Mucosa of stomach (tissue), 1 donor: ENCODE results near the gene ETHE1.
A peak's percentile ranks its signal among the peaks of the same experiment; 100 is the strongest.
"Not testable (repeated sequence)": the region's sequence is repeated elsewhere in the genome, so short reads cannot be mapped to it uniquely, and the experiment has no call there.

ENCODE experiments used
- H3K27me3 ChIP-seq: one replicate; pipeline ENCODE4 v1.7.0; 2013; ENCODE audit warnings: mild to moderate bottlenecking, low read length; ENCODE audit not compliant: control insufficient read depth, insufficient read depth
- H3K36me3 ChIP-seq: one replicate; pipeline ENCODE4 v1.7.0; 2013; ENCODE audit warnings: low read length; ENCODE audit not compliant: control insufficient read depth, insufficient read depth
- H3K4me1 ChIP-seq: one replicate; pipeline ENCODE4 v1.7.0; 2013; ENCODE audit warnings: mild to moderate bottlenecking, low read length; ENCODE audit not compliant: control insufficient read depth, insufficient read depth
- H3K4me3 ChIP-seq: one replicate; pipeline ENCODE4 v1.7.0; 2013; ENCODE audit warnings: low read length
- H3K9ac ChIP-seq: one replicate; pipeline ENCODE4 v1.7.0; 2013; ENCODE audit warnings: mild to moderate bottlenecking, low read length, moderate library complexity
- H3K9me3 ChIP-seq: one replicate; pipeline ENCODE4 v1.7.0; 2013; ENCODE audit warnings: mild to moderate bottlenecking, low read length, moderate library complexity; ENCODE audit not compliant: control insufficient read depth
- donor health status: Pancreatic carcinoma.

Gene ETHE1

DNA sequence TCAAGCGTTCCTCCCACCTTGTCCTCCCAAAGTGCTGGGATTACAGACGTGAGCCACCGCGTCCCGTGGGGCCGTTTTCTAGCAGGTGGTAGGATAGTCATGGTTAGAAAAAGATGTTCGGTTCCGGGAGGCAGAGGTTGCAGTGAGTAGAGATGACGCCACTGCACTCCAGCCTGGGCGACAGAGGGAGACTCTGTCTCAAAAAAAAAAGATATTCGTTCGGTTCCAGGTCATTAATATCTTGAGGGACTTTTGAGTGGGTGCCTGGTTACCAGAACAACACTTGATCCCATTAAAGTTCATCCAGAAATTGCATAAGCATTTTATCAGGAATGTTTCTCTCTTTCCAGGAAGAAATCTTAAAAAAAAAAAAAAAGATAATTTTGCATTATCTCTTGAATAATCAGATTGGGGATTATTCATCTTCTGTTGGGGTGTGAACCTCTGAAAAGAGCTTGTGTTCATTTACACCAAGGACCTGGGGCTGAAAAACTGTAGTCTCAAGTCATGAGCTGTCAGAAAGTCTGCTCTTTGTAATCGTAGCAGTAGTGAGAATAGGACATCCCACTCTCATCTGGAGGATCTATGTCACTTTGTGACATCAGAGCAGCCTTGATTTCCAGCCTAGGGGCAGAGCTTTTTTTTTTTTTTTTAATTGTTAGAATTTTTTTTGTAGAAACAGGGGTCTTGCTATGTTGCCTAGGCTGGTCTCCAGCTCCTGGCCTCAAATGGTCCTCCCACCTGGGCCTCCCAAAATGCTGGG, 1.0 kb upstream of the ETHE1 start:
- Histone ChIP-seq H3K4me1 (peaks cover 28% of the 10 kb centered on the region), H3K36me3 (peaks cover 1% of the 10 kb centered on the region), H3K4me3 (no peak overlapping the region), H3K27me3 (no peaks in the 10 kb centered on the region), H3K9me3 (no peaks in the 10 kb centered on the region), H3K9ac (peak overlapping the region; percentile 84)

DNA sequence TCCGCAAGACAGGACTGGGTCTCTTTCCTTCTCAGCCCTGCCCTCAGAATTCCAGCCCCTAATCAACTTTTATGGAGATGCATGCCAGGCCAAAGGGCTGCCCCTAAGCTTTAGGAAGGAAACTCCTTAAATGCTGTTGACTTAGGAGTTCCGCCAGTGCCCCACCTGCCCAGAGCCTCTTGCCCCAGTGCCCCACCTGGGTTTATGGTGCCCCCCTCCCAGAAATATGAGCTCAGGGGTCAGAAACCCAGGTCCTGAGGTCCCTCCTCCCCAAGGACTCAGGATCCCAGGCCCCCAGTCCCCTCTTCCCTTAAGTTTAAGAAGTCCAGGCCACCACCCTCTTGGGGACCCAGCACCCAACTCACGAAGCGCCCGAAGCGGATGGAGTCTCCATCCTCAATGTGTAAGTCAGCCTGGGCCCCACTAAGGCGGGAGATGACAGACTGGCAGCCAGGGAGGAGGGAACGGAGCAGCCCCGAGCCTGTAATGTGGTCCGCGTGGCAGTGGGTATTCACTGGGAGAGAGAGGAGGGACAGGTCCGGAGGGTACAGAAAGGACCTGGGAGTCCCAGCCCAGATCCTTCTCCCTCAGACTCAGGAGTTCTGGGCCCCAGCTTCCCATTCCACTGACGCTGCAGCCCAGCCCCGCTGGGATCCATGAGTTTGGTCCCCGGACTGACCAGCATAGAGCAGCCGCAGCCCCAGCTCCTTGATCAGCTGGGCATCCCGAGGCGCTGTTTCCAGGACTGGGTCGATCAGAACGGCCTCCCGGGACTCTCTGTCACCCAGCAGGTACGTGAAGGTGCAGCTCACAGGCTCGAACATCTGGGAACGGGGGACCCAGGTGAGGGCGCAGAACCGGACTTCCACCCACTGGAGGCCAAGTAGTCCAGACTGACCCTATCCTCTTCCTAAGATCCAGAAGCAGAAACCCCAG, 897 bp downstream of the ETHE1 start:
- H3K4me3 ChIP-seq, result peak overlapping the region; percentile 82
- peaks cover 18% of the 10 kb centered on the region for H3K4me1 ChIP-seq
- H3K9me3 ChIP-seq, result no peaks in the 10 kb centered on the region
- H3K36me3 ChIP-seq, result peaks cover 4% of the 10 kb centered on the region
- H3K9ac ChIP-seq, result peak overlapping the region; percentile 84
- H3K27me3 ChIP-seq, result no peaks in the 10 kb centered on the region

DNA sequence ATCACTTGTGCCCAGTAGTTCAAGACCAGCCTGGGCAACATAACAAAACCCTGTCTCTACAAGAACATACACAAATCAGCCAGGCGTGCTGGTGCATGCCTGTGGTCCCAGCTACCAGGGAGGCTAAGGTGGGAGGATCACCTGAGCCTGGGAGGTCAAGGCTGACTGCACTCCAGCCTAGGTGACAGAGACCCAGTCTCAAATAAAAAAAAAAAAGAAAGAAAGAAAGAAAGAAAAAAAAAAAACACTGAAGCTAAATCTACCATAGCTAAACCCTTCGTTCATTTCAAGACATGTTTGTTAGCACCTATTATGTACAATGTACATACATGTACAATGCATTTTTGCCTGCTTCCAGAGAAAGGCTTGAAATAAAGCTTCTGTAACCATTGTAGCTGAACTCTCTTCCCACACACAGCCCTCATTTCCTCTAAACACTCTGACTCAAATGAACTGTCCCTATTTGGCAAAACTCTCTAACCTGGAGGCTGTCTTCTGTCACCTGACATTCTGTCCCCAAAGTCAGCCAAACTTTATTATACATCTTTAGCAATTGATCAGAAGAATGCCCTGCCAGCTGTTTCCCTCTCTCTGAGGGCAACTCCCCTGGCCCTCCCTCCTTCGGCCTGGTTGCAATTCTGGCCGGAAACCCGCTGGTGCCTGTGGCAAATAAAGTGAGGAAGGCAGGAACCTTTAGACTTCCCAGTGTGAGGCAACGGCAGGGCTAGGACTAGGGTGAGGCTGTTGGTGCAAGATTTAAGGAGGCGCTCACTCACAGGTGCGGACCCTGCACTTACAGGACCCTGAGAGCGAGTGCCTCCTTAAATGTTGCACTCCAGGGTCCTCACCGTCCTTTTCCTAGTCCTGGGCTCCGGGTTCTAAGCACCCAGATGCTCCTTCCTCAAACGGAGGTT, 1.8 kb downstream of the ETHE1 start:
- peaks cover 18% of the 10 kb centered on the region for H3K4me1 ChIP-seq
- H3K9me3 ChIP-seq, result no peaks in the 10 kb centered on the region
- peak overlapping the region; percentile 84 for H3K9ac ChIP-seq
- H3K36me3 ChIP-seq, result peaks cover 4% of the 10 kb centered on the region
- no peaks in the 10 kb centered on the region for H3K27me3 ChIP-seq
- peak overlapping the region; percentile 82 for H3K4me3 ChIP-seq

DNA sequence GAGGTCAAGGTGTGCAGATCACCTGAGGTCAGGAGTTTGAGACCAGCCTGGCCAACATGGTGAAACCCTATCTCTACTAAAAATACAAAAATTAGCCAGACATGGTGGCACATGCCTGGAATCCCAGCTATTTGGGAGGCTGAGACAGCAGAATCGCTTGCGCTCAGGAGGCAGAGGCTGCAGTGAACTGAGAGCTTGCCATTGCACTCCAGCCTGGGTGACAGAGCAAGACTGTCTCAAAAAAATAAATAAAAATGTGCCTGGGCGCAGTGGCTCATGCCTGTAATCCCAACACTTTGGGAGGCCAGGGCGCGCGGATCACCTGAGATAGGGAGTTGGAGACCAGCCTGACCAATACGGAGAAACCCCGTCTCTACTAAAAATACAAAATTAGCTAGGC, 3.3 kb downstream of the ETHE1 start:
- not testable (repeated sequence) for H3K9me3 ChIP-seq

DNA sequence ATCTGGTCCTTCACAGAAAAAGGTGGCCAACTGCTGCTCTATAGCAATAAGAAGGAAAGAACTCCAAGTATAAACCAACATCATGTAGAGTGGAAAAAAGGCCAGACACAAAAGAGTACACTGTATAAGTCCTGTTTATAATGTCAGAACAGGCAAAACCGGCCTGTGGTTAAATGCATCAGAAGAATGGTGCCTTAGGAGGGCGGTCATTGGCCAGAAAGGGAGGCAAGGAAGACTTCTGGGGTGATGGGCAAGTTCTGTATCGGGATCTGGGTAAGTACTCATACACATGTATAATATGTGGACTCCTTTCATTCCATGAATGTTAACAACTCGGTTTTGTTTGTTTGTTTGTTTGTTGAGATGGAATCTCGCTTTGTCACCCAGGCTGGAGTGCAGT, 4.1 kb downstream of the ETHE1 start:
- peaks cover 23% of the 10 kb centered on the region for H3K4me1 ChIP-seq

More for the DNA sequence above, 3.3 kb downstream of the ETHE1 start:
- H3K4me3 ChIP-seq, H3K9ac ChIP-seq, H3K27me3 ChIP-seq, H3K36me3 ChIP-seq: not testable (repeated sequence)
- peaks cover 23% of the 10 kb centered on the region for H3K4me1 ChIP-seq

DNA sequence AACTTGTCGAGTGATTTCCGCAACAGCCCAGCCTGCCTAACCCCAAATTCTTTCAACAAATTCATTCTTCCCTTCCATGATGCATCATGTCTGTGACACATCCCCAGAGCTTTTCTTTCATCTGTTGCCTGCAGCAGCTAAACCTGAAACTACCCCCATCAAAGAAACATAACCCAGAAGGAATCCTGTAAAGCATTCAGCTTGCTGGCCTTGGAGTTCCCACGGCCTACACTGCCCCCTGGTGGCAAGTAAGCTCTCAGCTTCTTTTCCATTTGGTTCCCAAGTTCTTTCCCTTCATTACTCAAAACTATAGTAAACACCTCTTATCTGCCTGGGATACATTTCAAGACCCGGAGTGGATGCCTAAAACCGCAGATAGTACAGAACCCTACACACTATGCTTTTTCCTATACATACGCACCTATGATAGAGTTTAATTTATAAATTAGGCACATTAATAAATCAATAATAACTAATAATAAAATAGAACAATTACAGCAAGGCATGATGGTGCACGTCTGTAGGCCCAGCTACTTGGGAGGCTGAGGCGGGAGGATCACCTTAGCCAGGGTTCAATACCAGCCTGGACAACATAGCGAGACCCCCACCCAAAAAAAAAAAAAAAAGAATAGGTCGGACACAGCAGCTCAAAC, 7.4 kb downstream of the ETHE1 start:
- H3K27me3 ChIP-seq, result no peaks in the 10 kb centered on the region
- no peak overlapping the region for H3K4me3 ChIP-seq
- peaks cover 4% of the 10 kb centered on the region for H3K36me3 ChIP-seq
- no peak overlapping the region for H3K9ac ChIP-seq
- H3K4me1 ChIP-seq, result peaks cover 7% of the 10 kb centered on the region
- no peaks in the 10 kb centered on the region for H3K9me3 ChIP-seq

More for the DNA sequence above, 4.1 kb downstream of the ETHE1 start:
- no peak overlapping the region for H3K9ac ChIP-seq
- H3K9me3 ChIP-seq, result no peaks in the 10 kb centered on the region
- no peak overlapping the region for H3K4me3 ChIP-seq
- H3K27me3 ChIP-seq, result no peaks in the 10 kb centered on the region
- H3K36me3 ChIP-seq, result peaks cover 4% of the 10 kb centered on the region

DNA sequence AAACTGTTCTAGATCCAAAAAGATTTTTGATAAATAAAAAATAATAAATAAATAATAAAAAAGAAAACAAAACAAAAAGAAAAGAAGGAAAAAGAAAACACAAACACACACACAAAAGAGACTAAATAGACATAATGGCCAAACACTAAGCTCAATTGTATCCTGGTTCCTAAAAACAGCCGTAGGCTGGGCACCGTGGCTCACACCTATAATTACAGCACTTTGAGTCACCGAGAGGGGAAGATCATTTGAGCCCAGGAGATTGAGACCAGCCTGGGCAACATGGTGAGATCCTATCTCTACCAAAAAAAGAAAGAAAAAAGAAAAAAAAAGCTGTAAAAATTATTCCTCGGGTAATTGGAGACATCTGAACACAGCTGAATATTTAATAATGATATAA, 8.9 kb downstream of the ETHE1 start:
- peaks cover 5% of the 10 kb centered on the region for H3K4me1 ChIP-seq
- H3K36me3 ChIP-seq, result peaks cover 3% of the 10 kb centered on the region
- no peaks in the 10 kb centered on the region for H3K9me3 ChIP-seq
- no peak overlapping the region for H3K9ac ChIP-seq
- H3K27me3 ChIP-seq, result no peaks in the 10 kb centered on the region
- H3K4me3 ChIP-seq, result no peak overlapping the region

DNA sequence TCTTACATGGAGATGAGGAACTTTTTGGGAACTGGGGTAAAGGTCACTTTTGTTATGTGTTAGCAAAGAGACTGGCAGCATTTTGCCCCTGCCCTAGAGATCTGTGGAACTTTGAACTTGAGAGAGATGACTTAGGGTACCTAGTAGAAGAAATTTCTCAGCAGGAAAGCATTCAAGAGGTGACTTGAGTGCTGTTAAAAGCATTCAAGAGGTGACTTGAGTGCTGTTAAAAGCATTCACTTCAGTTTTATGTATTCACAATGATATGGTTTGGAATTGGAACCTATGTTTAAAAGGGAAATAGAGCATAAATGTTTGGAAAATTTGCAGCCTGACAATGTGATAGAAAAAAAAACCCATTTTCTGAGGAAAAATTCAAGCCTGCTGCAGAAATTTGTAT, 14.6 kb downstream of the ETHE1 start:
- not testable (repeated sequence) for H3K9me3 ChIP-seq, H3K27me3 ChIP-seq, H3K4me3 ChIP-seq, H3K4me1 ChIP-seq, H3K9ac ChIP-seq, H3K36me3 ChIP-seq

DNA sequence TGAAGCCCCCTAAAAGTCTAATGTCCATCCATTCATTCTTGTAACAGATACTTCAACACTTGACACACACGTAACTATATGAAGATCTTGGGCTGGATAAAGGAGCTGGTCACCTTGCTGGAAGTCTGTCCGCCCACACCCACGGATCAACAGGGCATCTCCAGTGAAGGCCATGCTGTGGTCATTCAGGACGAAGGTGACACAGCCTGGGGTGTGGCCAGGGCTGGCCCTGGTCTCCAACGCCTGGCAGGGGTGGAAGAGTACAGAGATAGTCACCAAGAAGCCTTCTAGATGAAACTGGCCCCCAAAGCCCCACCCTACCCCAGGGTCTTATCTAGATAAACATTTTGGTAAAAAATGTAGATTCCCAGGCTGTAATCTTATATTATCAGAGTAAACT, 15.7 kb downstream of the ETHE1 start:
- Histone ChIP-seq H3K4me3 (no peak overlapping the region), H3K36me3 (peaks cover 4% of the 10 kb centered on the region), H3K9me3 (no peaks in the 10 kb centered on the region), H3K4me1 (no peaks in the 10 kb centered on the region), H3K27me3 (no peaks in the 10 kb centered on the region), H3K9ac (no peak overlapping the region)

DNA sequence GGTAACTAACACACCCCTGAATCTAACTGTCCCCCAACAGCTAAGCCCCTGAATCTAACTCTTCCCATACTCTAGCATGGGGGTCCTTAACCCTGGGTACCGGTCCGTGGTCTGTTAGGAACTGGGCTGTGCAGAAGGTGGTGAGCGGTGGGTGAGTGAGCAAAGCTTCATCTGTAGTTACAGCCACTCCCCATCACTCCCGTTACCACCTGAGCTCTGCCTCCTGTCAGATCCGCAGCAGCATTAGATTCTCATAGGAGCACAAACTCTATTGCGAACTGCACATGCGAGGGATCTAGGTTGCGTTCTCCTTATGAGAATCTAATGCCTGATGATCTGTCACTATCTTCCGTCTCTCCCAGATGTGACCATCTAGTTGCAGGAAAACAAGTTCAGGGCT, 16.3 kb downstream of the ETHE1 start:
- peaks cover 4% of the 10 kb centered on the region for H3K36me3 ChIP-seq
- no peaks in the 10 kb centered on the region for H3K4me1 ChIP-seq
- no peaks in the 10 kb centered on the region for H3K9me3 ChIP-seq
- H3K27me3 ChIP-seq, result no peaks in the 10 kb centered on the region
- no peak overlapping the region for H3K9ac ChIP-seq
- no peak overlapping the region for H3K4me3 ChIP-seq

DNA sequence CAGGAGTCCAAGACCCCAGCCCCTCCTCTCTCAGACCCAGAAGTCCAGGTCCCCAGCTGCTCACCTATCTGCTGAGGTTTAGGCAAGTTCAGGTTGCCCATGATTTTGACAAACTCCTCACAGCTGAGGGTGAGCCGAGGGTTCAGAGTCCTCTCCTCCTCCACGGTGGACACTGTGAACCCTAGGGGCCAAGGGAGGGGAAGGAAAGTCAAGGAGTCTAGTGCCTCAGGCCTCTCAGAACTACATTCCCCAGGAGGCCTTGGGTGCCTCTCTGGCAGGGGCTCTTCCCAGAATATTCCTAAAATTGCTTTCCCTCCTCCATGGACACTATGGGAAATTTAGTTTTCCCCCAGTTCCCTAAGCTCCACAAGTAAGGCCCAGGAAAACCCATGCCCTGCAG, 19.1 kb downstream of the ETHE1 start:
- Histone ChIP-seq H3K9me3 (no peaks in the 10 kb centered on the region), H3K36me3 (peaks cover 4% of the 10 kb centered on the region), H3K9ac (no peak overlapping the region), H3K27me3 (no peaks in the 10 kb centered on the region), H3K4me3 (no peak overlapping the region), H3K4me1 (no peaks in the 10 kb centered on the region)
